ENCODE results near the gene PRX.

Gene PRX

GRCh38 chr19:40425450-40426287, 12.5 kb upstream of the PRX start, which contains the start of gene SERTAD1:
Gene SERTAD1 (minus strand): TSS chr19:40425992. CDS start chr19:40423546, 2,446 bp downstream.
- peak; percentile 88 to 98 (median 90) for TF ChIP-seq CTCF (IDR thresholded peaks at IDR 0.05; ENCODE audit: unreplicated experiment in 3 of 3)
- Mint-ChIP-seq H3K27ac (peak within 1 kb of the TSS; percentile 97 to 100 (median 99)), H3K36me3 (ENCODE audit: low read depth) (peaks cover 6% of the 10 kb centered on the region), H3K4me1 (peaks cover 22% of the 10 kb centered on the region), H3K4me3 (peak within 1 kb of the TSS; percentile 95 to 99 (median 97)), H3K9me3 (no peaks in the 10 kb centered on the region), H3K27me3 (ENCODE audit: low read depth) (no peaks in the 10 kb centered on the region)

- Mint-ChIP-seq H3K4me1 (peaks cover 24% of the 10 kb centered on the region), H3K27ac (peak overlapping the region; percentile 97 to 100 (median 97)), H3K9me3 (no peaks in the 10 kb centered on the region), H3K27me3 (ENCODE audit: low read depth) (no peaks in the 10 kb centered on the region), H3K36me3 (ENCODE audit: low read depth) (peaks cover 6% of the 10 kb centered on the region), H3K4me3 (peak overlapping the region; percentile 95 to 99 (median 97))
- TF ChIP-seq CTCF (IDR thresholded peaks at IDR 0.05; ENCODE audit: unreplicated experiment in 3 of 3), result no peak
These were observed 11.7 kb upstream of the PRX start for GRCh38 chr19:40424637-40425449.

- no peak for TF ChIP-seq CTCF (IDR thresholded peaks at IDR 0.05; ENCODE audit: unreplicated experiment in 3 of 3)
- Mint-ChIP-seq H3K36me3 (ENCODE audit: low read depth) (peaks cover 6% of the 10 kb centered on the region), H3K27ac (peak overlapping the region; percentile 97 to 100 (median 97)), H3K9me3 (no peaks in the 10 kb centered on the region), H3K4me1 (peaks cover 28% of the 10 kb centered on the region), H3K27me3 (ENCODE audit: low read depth) (no peaks in the 10 kb centered on the region), H3K4me3 (peak overlapping the region; percentile 67 to 97 (median 95))
These were observed 10.8 kb upstream of the PRX start for GRCh38 chr19:40423938-40424337.

GRCh38 chr19:40422748-40423566, 9.8 kb upstream of the PRX start:
- peaks cover 33% of the 10 kb centered on the region for H3K4me1 Mint-ChIP-seq
- H3K4me3 Mint-ChIP-seq, result peak overlapping the region; percentile 34 to 83 (median 78)
- peaks cover 6% of the 10 kb centered on the region for H3K36me3 Mint-ChIP-seq (ENCODE audit: low read depth)
- TF ChIP-seq CTCF (IDR thresholded peaks at IDR 0.05; ENCODE audit: unreplicated experiment in 3 of 3), result no peak
- no peaks in the 10 kb centered on the region for H3K27me3 Mint-ChIP-seq (ENCODE audit: low read depth)
- H3K27ac Mint-ChIP-seq, result peak overlapping the region; percentile 83 to 99 (median 98)
- H3K9me3 Mint-ChIP-seq, result no peaks in the 10 kb centered on the region

GRCh38 chr19:40421993-40422747, 9.0 kb upstream of the PRX start:
- Mint-ChIP-seq H3K36me3 (ENCODE audit: low read depth) (peaks cover 6% of the 10 kb centered on the region), H3K4me3 (peak overlapping the region; percentile 34 to 83 (median 78)), H3K27ac (peak overlapping the region; percentile 98 to 99 (median 99)), H3K9me3 (no peaks in the 10 kb centered on the region), H3K27me3 (ENCODE audit: low read depth) (no peaks in the 10 kb centered on the region), H3K4me1 (peaks cover 39% of the 10 kb centered on the region)
- no peak for TF ChIP-seq CTCF (IDR thresholded peaks at IDR 0.05; ENCODE audit: unreplicated experiment in 3 of 3)

Data from nephron (organoid).